PFSK-1 (cell line): ENCODE measurements around the gene DPF1.

Source experiments
- POLR2AphosphoS5 ChIP-seq: IDR thresholded peaks from 2 replicates; pipeline ENCODE4 v1.6.1; 2012; ENCODE audit warnings: low read depth, mild to moderate bottlenecking, control low read depth, low read length, moderate library complexity
- TAF1 ChIP-seq: IDR thresholded peaks from 2 replicates; pipeline ENCODE4 v1.6.1; 2012; ENCODE audit warnings: low read length, control low read depth, borderline replicate concordance; ENCODE audit not compliant: insufficient read depth

DNA sequence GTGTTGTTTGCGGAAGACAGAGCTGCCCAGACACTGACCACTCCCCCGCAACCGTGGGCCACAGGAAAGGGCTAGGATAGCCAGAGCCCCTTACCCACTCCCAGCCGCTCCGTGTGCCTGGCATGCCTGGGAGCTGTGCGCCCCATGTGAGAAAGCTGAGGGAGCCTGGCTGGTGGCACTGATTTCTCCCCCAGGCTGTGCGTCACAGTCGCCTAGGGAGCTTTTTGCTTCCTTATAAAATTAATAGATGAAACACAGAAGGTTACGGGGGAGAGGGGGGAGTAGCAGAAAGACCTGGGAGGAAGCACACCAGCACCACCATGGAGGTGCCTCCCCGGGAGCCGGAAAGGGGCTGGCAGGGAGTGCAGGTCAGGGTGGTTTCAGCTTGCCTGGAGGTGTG is 24.7 kb downstream of the DPF1 start:
- no peak for TF ChIP-seq POLR2AphosphoS5
- no peak for TF ChIP-seq TAF1
